Dermis blood vessel endothelial cell (primary cell): ENCODE data around the gene DAZAP2. TPM values are rescaled to one million over a fixed set of nuclear protein-coding genes. Genes with fewer than 3 reads are reported as not detected.

ENCODE experiments used
- total RNA-seq: library from RNA; depleted of rRNA; stranded (reverse); fragments of >200 nt; gene quantifications from 2 replicates; pipeline ENCODE4 v1.2.3, GENCODE V29; 2014

The DAZAP2 gene
- total RNA-seq, 1 donor from 2014 or later: 78.6 TPM

Other genes with a start within 250 kb of the DAZAP2 start
- 33.9 and 36.8 TPM in 2 replicates for gene SLC11A2, start 212.4 kb upstream of the DAZAP2 start, total RNA-seq
- 35.2 and 39.9 TPM in 2 replicates for gene LETMD1, start 190.5 kb upstream of the DAZAP2 start, total RNA-seq
- gene CSRNP2, start 155.2 kb upstream of the DAZAP2 start, total RNA-seq: 28.4 and 29.3 TPM in 2 replicates
- gene TFCP2, start 65.7 kb upstream of the DAZAP2 start, total RNA-seq: 10.9 and 20.8 TPM in 2 replicates
- gene POU6F1, start 20.8 kb upstream of the DAZAP2 start, total RNA-seq: 2.6 and 4.8 TPM in 2 replicates
- 15.1 and 24.0 TPM in 2 replicates for gene SMAGP, start 31.6 kb downstream of the DAZAP2 start, total RNA-seq
- gene BIN2, start 85.3 kb downstream of the DAZAP2 start, total RNA-seq: not detected in 2 replicates
- gene CELA1, start 107.9 kb downstream of the DAZAP2 start, total RNA-seq: not detected in 2 replicates
- 19.9 and 38.8 TPM in 2 replicates for gene GALNT6, start 152.6 kb downstream of the DAZAP2 start, total RNA-seq
- 1.3 and 1.7 TPM in 2 replicates for gene SLC4A8, start 186.0 kb downstream of the DAZAP2 start, total RNA-seq